ENCODE measurements around the gene ARHGAP24. TPM values are rescaled to one million over a fixed set of nuclear protein-coding genes. Genes with fewer than 3 reads are reported as not detected.

The ARHGAP24 gene
- total and polyA plus RNA-seq, 2 experiments from 2014 or later: 0.21 to 0.36 TPM

- H3K27me3 Mint-ChIP-seq (ENCODE audit: insufficient read depth, low read depth, poor library complexity): peaks cover 2% of the 10 kb centered on the region
- peaks cover 7% of the 10 kb centered on the region for H3K4me1 Mint-ChIP-seq
- DNase-seq (ENCODE audit: low spot score): no peak
- H3K27ac ChIP-seq (ENCODE audit: low read depth): no peak overlapping the region
- no peaks in the 10 kb centered on the region for H3K79me2 ChIP-seq (replicated peaks; ENCODE audit: insufficient read depth)
- no peaks in the 10 kb centered on the region for H3K36me3 ChIP-seq (ENCODE audit: insufficient read depth)
- no peak overlapping the region for H3K27ac Mint-ChIP-seq
- H3K4me3 ChIP-seq: no peak overlapping the region
- no peaks in the 10 kb centered on the region for H4K20me1 ChIP-seq (replicated peaks; ENCODE audit: insufficient read depth)
- TF ChIP-seq CTCF (conservative IDR thresholded peaks at IDR 0.05; ENCODE audit: low read depth in 2 of 2): no peak
- TF ChIP-seq POLR2AphosphoS5 (IDR thresholded peaks at IDR 0.05; ENCODE audit: low read depth): no peak
- TF ChIP-seq ZNF331 (CRISPR knock-in tag; IDR thresholded peaks at IDR 0.05; ENCODE audit: low read depth): no peak
- TF ChIP-seq JUNB (IDR thresholded peaks at IDR 0.05; ENCODE audit: unreplicated experiment): no peak
- no peak for TF ChIP-seq EZH2 (IDR thresholded peaks at IDR 0.05; ENCODE audit: low read depth, unreplicated experiment)
- no peak for TF ChIP-seq ETS1 (IDR thresholded peaks at IDR 0.05)
- TF ChIP-seq NANOG (IDR thresholded peaks at IDR 0.05; ENCODE audit: borderline replicate concordance): no peak
- TF ChIP-seq EZH2phosphoT487 (IDR thresholded peaks at IDR 0.05; ENCODE audit: unreplicated experiment): no peak
- no peak for TF ChIP-seq STAT1 (IDR thresholded peaks at IDR 0.05; ENCODE audit: unreplicated experiment)
- TF ChIP-seq, protein P1, sequence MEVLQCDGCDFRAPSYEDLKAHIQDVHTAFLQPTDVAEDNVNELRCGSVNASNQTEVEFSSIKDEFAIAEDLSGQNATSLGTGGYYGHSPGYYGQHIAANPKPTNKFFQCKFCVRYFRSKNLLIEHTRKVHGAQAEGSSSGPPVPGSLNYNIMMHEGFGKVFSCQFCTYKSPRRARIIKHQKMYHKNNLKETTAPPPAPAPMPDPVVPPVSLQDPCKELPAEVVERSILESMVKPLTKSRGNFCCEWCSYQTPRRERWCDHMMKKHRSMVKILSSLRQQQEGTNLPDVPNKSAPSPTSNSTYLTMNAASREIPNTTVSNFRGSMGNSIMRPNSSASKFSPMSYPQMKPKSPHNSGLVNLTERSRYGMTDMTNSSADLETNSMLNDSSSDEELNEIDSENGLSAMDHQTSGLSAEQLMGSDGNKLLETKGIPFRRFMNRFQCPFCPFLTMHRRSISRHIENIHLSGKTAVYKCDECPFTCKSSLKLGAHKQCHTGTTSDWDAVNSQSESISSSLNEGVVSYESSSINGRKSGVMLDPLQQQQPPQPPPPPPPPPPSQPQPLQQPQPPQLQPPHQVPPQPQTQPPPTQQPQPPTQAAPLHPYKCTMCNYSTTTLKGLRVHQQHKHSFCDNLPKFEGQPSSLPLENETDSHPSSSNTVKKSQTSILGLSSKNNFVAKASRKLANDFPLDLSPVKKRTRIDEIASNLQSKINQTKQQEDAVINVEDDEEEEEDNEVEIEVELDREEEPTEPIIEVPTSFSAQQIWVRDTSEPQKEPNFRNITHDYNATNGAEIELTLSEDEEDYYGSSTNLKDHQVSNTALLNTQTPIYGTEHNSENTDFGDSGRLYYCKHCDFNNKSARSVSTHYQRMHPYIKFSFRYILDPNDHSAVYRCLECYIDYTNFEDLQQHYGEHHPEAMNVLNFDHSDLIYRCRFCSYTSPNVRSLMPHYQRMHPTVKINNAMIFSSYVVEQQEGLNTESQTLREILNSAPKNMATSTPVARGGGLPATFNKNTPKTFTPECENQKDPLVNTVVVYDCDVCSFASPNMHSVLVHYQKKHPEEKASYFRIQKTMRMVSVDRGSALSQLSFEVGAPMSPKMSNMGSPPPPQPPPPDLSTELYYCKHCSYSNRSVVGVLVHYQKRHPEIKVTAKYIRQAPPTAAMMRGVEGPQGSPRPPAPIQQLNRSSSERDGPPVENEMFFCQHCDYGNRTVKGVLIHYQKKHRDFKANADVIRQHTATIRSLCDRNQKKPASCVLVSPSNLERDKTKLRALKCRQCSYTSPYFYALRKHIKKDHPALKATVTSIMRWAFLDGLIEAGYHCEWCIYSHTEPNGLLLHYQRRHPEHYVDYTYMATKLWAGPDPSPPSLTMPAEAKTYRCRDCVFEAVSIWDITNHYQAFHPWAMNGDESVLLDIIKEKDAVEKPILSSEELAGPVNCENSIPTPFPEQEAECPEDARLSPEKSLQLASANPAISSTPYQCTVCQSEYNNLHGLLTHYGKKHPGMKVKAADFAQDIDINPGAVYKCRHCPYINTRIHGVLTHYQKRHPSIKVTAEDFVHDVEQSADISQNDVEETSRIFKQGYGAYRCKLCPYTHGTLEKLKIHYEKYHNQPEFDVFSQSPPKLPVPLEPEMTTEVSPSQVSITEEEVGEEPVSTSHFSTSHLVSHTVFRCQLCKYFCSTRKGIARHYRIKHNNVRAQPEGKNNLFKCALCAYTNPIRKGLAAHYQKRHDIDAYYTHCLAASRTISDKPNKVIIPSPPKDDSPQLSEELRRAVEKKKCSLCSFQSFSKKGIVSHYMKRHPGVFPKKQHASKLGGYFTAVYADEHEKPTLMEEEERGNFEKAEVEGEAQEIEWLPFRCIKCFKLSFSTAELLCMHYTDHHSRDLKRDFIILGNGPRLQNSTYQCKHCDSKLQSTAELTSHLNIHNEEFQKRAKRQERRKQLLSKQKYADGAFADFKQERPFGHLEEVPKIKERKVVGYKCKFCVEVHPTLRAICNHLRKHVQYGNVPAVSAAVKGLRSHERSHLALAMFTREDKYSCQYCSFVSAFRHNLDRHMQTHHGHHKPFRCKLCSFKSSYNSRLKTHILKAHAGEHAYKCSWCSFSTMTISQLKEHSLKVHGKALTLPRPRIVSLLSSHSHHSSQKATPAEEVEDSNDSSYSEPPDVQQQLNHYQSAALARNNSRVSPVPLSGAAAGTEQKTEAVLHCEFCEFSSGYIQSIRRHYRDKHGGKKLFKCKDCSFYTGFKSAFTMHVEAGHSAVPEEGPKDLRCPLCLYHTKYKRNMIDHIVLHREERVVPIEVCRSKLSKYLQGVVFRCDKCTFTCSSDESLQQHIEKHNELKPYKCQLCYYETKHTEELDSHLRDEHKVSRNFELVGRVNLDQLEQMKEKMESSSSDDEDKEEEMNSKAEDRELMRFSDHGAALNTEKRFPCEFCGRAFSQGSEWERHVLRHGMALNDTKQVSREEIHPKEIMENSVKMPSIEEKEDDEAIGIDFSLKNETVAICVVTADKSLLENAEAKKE (CRISPR knock-in tag; IDR thresholded peaks at IDR 0.05): no peak
- TF ChIP-seq CREB1 (CRISPR knock-in tag; IDR thresholded peaks at IDR 0.05; ENCODE audit: low read depth): no peak
- TF ChIP-seq, protein P2, sequence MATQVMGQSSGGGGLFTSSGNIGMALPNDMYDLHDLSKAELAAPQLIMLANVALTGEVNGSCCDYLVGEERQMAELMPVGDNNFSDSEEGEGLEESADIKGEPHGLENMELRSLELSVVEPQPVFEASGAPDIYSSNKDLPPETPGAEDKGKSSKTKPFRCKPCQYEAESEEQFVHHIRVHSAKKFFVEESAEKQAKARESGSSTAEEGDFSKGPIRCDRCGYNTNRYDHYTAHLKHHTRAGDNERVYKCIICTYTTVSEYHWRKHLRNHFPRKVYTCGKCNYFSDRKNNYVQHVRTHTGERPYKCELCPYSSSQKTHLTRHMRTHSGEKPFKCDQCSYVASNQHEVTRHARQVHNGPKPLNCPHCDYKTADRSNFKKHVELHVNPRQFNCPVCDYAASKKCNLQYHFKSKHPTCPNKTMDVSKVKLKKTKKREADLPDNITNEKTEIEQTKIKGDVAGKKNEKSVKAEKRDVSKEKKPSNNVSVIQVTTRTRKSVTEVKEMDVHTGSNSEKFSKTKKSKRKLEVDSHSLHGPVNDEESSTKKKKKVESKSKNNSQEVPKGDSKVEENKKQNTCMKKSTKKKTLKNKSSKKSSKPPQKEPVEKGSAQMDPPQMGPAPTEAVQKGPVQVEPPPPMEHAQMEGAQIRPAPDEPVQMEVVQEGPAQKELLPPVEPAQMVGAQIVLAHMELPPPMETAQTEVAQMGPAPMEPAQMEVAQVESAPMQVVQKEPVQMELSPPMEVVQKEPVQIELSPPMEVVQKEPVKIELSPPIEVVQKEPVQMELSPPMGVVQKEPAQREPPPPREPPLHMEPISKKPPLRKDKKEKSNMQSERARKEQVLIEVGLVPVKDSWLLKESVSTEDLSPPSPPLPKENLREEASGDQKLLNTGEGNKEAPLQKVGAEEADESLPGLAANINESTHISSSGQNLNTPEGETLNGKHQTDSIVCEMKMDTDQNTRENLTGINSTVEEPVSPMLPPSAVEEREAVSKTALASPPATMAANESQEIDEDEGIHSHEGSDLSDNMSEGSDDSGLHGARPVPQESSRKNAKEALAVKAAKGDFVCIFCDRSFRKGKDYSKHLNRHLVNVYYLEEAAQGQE (IDR thresholded peaks at IDR 0.05; ENCODE audit: unreplicated experiment): no peak
- no peak for TF ChIP-seq ZNF114 (CRISPR knock-in tag; IDR thresholded peaks at IDR 0.05)
- no peak overlapping the region for H2AFZ ChIP-seq
- H3K9me3 Mint-ChIP-seq: no peaks in the 10 kb centered on the region
- H3F3A ChIP-seq (replicated peaks; ENCODE audit: low read depth): no peaks in the 10 kb centered on the region
- no peak overlapping the region for H3K4me3 Mint-ChIP-seq
- H3K4me1 ChIP-seq (ENCODE audit: insufficient read depth): no peaks in the 10 kb centered on the region
- ATAC-seq: no peak
- H3K36me3 Mint-ChIP-seq (ENCODE audit: low read depth): no peaks in the 10 kb centered on the region
- H3K9me2 ChIP-seq (ENCODE audit: insufficient read depth): peaks cover 5% of the 10 kb centered on the region
- no peaks in the 10 kb centered on the region for H3K27me3 ChIP-seq (ENCODE audit: insufficient read depth)
- no peak overlapping the region for H3K4me2 ChIP-seq
Measured at GRCh38 chr4:85860066-85860740, 385.3 kb downstream of the ARHGAP24 start.
